ENCODE results near the gene CDK5. TPM values are rescaled to one million over a fixed set of nuclear protein-coding genes. Genes with fewer than 3 reads are reported as not detected.

CDK5 gene
- total RNA-seq, 2 donors from 2014 or later = 13.1 to 18.5 TPM

GRCh38 chr7:151035902-151036301, 21.8 kb downstream of the CDK5 start:
- intact Hi-C loops (cut with DNase I) = no loop called here
- no peak for DNase-seq (ENCODE audit: low spot score)
- TF ChIP-seq POLR2AphosphoS5 (IDR thresholded peaks at IDR 0.05) (no peak), CTCF (IDR thresholded peaks at IDR 0.05) (no peak), POLR2A (IDR thresholded peaks at IDR 0.05) (no peak)
- Histone ChIP-seq H3K27ac (no peak overlapping the region), H3K27me3 (replicated peaks; ENCODE audit: insufficient read depth) (no peaks in the 10 kb centered on the region), H3K4me3 (no peak overlapping the region), H3K4me1 (replicated peaks) (no peaks in the 10 kb centered on the region), H3K9me3 (no peaks in the 10 kb centered on the region), H3K36me3 (peaks cover 0 to 10% of the 10 kb centered on the region in 2 donors)
- 95% methylated on average over 17 of the region's 17 CpGs for WGBS

GRCh38 chr7:151035026-151035717, 22.5 kb downstream of the CDK5 start:
- DNase-seq (ENCODE audit: low spot score) = no peak
- H3K27me3 ChIP-seq (replicated peaks; ENCODE audit: insufficient read depth) = no peaks in the 10 kb centered on the region
- intact Hi-C loops (cut with DNase I) = no loop called here
- H3K9me3 ChIP-seq = no peaks in the 10 kb centered on the region
- 91% methylated on average over 20 of the region's 21 CpGs for WGBS
- peaks cover 0 to 10% of the 10 kb centered on the region in 2 donors for H3K36me3 ChIP-seq
- H3K4me3 ChIP-seq = no peak overlapping the region
- no peaks in the 10 kb centered on the region for H3K4me1 ChIP-seq (replicated peaks)
- no peak for TF ChIP-seq POLR2A (IDR thresholded peaks at IDR 0.05)
- TF ChIP-seq CTCF (IDR thresholded peaks at IDR 0.05) = no peak
- no peak for TF ChIP-seq POLR2AphosphoS5 (IDR thresholded peaks at IDR 0.05)
- H3K27ac ChIP-seq = no peak overlapping the region

GRCh38 chr7:151034312-151035025, 23.2 kb downstream of the CDK5 start:
- DNase-seq (ENCODE audit: low spot score) = no peak

GRCh38 chr7:151033864-151034249, 23.8 kb downstream of the CDK5 start:
- no peaks in the 10 kb centered on the region for H3K27me3 ChIP-seq (replicated peaks; ENCODE audit: insufficient read depth)
- intact Hi-C loops (cut with DNase I) = no loop called here
- peaks cover 0 to 10% of the 10 kb centered on the region in 2 donors for H3K36me3 ChIP-seq
- TF ChIP-seq CTCF (IDR thresholded peaks at IDR 0.05) = no peak
- no peak for TF ChIP-seq POLR2AphosphoS5 (IDR thresholded peaks at IDR 0.05)
- no peak for TF ChIP-seq POLR2A (IDR thresholded peaks at IDR 0.05)
- peaks cover 4% of the 10 kb centered on the region for H3K4me1 ChIP-seq (replicated peaks)
- WGBS = 90% methylated on average over 5 of the region's 5 CpGs
- no peak for DNase-seq (ENCODE audit: low spot score)
- no peaks in the 10 kb centered on the region for H3K9me3 ChIP-seq
- H3K4me3 ChIP-seq = no peak overlapping the region
- no peak overlapping the region for H3K27ac ChIP-seq

More at GRCh38 chr7:151034312-151035025, 23.2 kb downstream of the CDK5 start:
- TF ChIP-seq CTCF (IDR thresholded peaks at IDR 0.05) = no peak
- no peak for TF ChIP-seq POLR2AphosphoS5 (IDR thresholded peaks at IDR 0.05)
- no peak for TF ChIP-seq POLR2A (IDR thresholded peaks at IDR 0.05)
- H3K9me3 ChIP-seq = no peaks in the 10 kb centered on the region
- no peaks in the 10 kb centered on the region for H3K4me1 ChIP-seq (replicated peaks)
- no peaks in the 10 kb centered on the region for H3K27me3 ChIP-seq (replicated peaks; ENCODE audit: insufficient read depth)
- intact Hi-C loops (cut with DNase I) = no loop called here
- H3K27ac ChIP-seq = no peak overlapping the region
- H3K4me3 ChIP-seq = no peak overlapping the region
- 92% methylated on average over 21 of the region's 21 CpGs for WGBS
- H3K36me3 ChIP-seq = peaks cover 0 to 10% of the 10 kb centered on the region in 2 donors

All from prostate gland (tissue), 2 donors.